MCF 10A (cell line): Measurements from ENCODE around the gene GPC6. TPM values are rescaled to one million over a fixed set of nuclear protein-coding genes. Genes with fewer than 3 reads are reported as not detected.

Source experiments
- BruUV-seq: library from RNA; stranded (reverse); fragments of 400-500 nt; replicated peaks from 2 replicates; lab custom pipeline; 2021; lab: Mats Ljungman, UMichigan
- CTCF ChIA-PET: fragments of 300-600 bp; sonication (Branson Sonifier 250); formaldehyde crosslinking; extraction: SDS; loops from one replicate; lab custom pipeline; 2021; ENCODE audit warnings: antibody characterized with exemption, inconsistent platforms; lab: Yijun Ruan, JAX
- POLR2A ChIA-PET: fragments of 300-600, 350-650 bp; sonication (Branson Sonifier 250); formaldehyde crosslinking; extraction: SDS; loops from one replicate; lab custom pipeline; 2020; ENCODE audit warnings: antibody characterized with exemption, inconsistent platforms; lab: Yijun Ruan, JAX
- DNase-seq: peaks from one replicate; pipeline ENCODE4 v3.0.0-alpha.2; 2018; ENCODE audit not compliant: unreplicated experiment
- H3K27ac Mint-ChIP-seq: one replicate; pipeline ENCODE4 v1.8.0; 2022; ENCODE audit warnings: mild to moderate bottlenecking, low read depth, mixed read lengths; ENCODE audit not compliant: unreplicated experiment
- H3K27me3 Mint-ChIP-seq: one replicate; pipeline ENCODE4 v1.8.0; 2022; ENCODE audit warnings: mixed read lengths; ENCODE audit not compliant: insufficient read depth, unreplicated experiment
- H3K36me3 Mint-ChIP-seq: one replicate; pipeline ENCODE4 v1.8.0; 2022; ENCODE audit warnings: mild to moderate bottlenecking, moderate library complexity, mixed read lengths; ENCODE audit not compliant: insufficient read depth, unreplicated experiment
- H3K4me1 Mint-ChIP-seq: one replicate; pipeline ENCODE4 v1.8.0; 2022; ENCODE audit warnings: mixed read lengths; ENCODE audit not compliant: insufficient read depth, unreplicated experiment
- H3K4me3 Mint-ChIP-seq: one replicate; pipeline ENCODE4 v1.8.0; 2022; ENCODE audit warnings: mild to moderate bottlenecking, moderate library complexity, mixed read lengths; ENCODE audit not compliant: unreplicated experiment
- H3K9me3 Mint-ChIP-seq: one replicate; pipeline ENCODE4 v1.8.0; 2022; ENCODE audit warnings: mixed read lengths; ENCODE audit not compliant: unreplicated experiment
- CTCF ChIP-seq: fragments of 200-600 bp; IDR thresholded peaks from one replicate; pipeline ENCODE4 v1.8.0; 2022; ENCODE audit warnings: antibody characterized with exemption, mild to moderate bottlenecking; ENCODE audit not compliant: unreplicated experiment
- intact Hi-C: fragments of 100-400 bp; cut with micrococcal nuclease; formaldehyde crosslinking; loops from 2 replicates; pipeline ENCODE4 v1.14.1; 2022
- total RNA-seq: library from RNA; stranded (reverse); gene quantifications from 2 replicates; pipeline ENCODE4 v1.2.3, GENCODE V29; 2022

GPC6 gene
- total RNA-seq, 1 experiment from 2014 or later: 8.4 TPM

DNA sequence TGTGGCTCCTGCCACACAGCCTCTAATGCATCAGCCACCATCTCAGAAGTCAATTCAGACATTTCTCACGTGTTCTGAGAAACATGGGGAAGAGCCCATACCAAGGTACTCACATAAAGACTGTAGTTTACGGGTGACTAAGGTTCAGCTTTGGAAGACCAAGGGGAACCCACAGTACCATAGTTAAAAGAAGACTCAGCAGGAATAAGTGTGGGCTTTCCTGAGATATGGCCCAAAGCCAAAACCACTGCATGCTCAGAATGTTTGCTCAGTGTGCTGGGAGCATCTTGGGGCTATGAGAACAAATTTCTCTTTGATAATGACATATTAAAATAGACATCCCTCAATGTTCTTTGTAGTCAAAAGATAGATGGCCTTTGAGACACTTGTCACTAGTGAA is 969.1 kb downstream of the GPC6 start:
- no peaks in the 10 kb centered on the region for H3K36me3 Mint-ChIP-seq
- POLR2A ChIA-PET: no interaction called here
- CTCF ChIA-PET: interaction anchor here (1.2 kb wide), 1 partner anchor 422 kb away, joined by 4 read pairs; no protein-coding TSS in a partner anchor
- H3K9me3 Mint-ChIP-seq: no peaks in the 10 kb centered on the region
- peak; percentile 50 for DNase-seq
- no peak overlapping the region for H3K27ac Mint-ChIP-seq
- no peaks in the 10 kb centered on the region for H3K27me3 Mint-ChIP-seq
- H3K4me3 Mint-ChIP-seq: no peak overlapping the region
- TF ChIP-seq CTCF: no peak
- peaks cover 20% of the 10 kb centered on the region for H3K4me1 Mint-ChIP-seq
- BruUV-seq: no TSS peak
- intact Hi-C loops: loop anchor here (10.0 kb wide), 2 partner anchors 149 to 1301 kb away; no protein-coding TSS in a partner anchor

- ChIA-PET POLR2A (no interaction called here), CTCF (interaction anchor here (1.2 kb wide), 1 partner anchor 421 kb away, joined by 4 read pairs; no protein-coding TSS in a partner anchor)
- TF ChIP-seq CTCF: no peak
- Mint-ChIP-seq H3K36me3 (no peaks in the 10 kb centered on the region), H3K4me3 (no peak overlapping the region), H3K27ac (no peak overlapping the region), H3K4me1 (peaks cover 15% of the 10 kb centered on the region), H3K27me3 (no peaks in the 10 kb centered on the region), H3K9me3 (no peaks in the 10 kb centered on the region)
- no TSS peak for BruUV-seq
- DNase-seq: no peak
- intact Hi-C loops: loop anchor here (10.0 kb wide), 2 partner anchors 148 to 1302 kb away; no protein-coding TSS in a partner anchor
These were observed 969.8 kb downstream of the GPC6 start for GRCh38 chr13:94196413-94196812.

DNA sequence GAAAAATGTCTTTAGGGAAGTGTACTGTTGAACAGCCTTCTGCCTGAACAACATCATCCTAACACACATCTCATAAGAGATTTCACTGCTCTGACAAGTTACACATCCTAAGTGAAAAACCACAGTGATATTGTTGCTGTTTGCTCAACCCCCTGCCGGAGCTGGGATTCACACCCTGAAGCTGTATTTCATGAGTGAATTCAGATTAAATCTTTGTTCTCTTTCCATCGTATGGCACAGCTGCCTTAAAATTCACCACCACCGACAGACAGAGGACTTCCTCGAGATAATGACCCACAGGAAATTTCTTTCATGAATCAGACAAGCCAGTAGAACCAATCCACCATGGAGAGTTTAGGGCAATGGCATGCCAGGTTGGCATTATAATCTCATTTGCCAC is 972.1 kb downstream of the GPC6 start:
- CTCF ChIA-PET: interaction anchor here (0.6 to 0.9 kb wide), 3 partner anchors 147 to 1712 kb away, joined by 3 to 7 read pairs (median 4); no protein-coding TSS in a partner anchor
- POLR2A ChIA-PET: interaction anchor here (0.9 kb wide), 1 partner anchor 111 kb away, joined by 3 read pairs; no protein-coding TSS in a partner anchor
- no peaks in the 10 kb centered on the region for H3K9me3 Mint-ChIP-seq

DNA sequence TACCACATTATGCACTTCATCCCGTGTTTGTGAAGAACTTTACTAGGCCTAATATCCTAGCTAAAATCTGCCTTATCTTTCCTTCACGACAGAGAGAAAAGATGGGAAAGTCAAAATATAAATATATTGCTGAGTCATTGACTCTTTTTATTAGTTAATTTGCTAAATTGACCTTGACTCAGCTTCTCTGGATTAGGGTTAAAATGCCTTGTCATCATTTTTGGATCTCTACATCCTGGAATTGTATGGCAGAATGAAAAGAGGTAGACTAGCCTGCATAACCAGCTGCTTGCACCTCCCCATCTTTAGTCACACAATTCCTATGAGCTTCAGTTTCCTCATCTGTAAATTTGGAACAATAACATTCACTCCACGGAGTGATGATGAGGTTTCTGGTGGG is 972.5 kb downstream of the GPC6 start:
- Mint-ChIP-seq H3K4me1 (peaks cover 10% of the 10 kb centered on the region), H3K36me3 (no peaks in the 10 kb centered on the region), H3K27ac (no peak overlapping the region)

More for the DNA sequence above, 972.1 kb downstream of the GPC6 start:
- intact Hi-C loops: loop anchor here (10.0 kb wide), 2 partner anchors 146 to 1304 kb away; no protein-coding TSS in a partner anchor
- DNase-seq: no peak
- no peak for TF ChIP-seq CTCF
- Mint-ChIP-seq H3K4me3 (no peak overlapping the region), H3K27me3 (no peaks in the 10 kb centered on the region), H3K4me1 (peaks cover 10% of the 10 kb centered on the region), H3K27ac (no peak overlapping the region), H3K36me3 (no peaks in the 10 kb centered on the region)
- BruUV-seq: no TSS peak

More for the DNA sequence above, 972.5 kb downstream of the GPC6 start:
- DNase-seq: no peak
- intact Hi-C loops: loop anchor here (10.0 kb wide), 2 partner anchors 146 to 1304 kb away; no protein-coding TSS in a partner anchor
- ChIA-PET POLR2A (interaction anchor here (0.9 to 1.0 kb wide), 2 partner anchors 38 to 111 kb away, joined by 3 read pairs; no protein-coding TSS in a partner anchor), CTCF (interaction anchor here (0.9 kb wide), 2 partner anchors 146 to 1196 kb away, joined by 4 to 7 read pairs; no protein-coding TSS in a partner anchor)
- Mint-ChIP-seq H3K27me3 (no peaks in the 10 kb centered on the region), H3K9me3 (no peaks in the 10 kb centered on the region), H3K4me3 (no peak overlapping the region)
- TF ChIP-seq CTCF: no peak
- BruUV-seq: no TSS peak
